ENCODE measurements around the gene ZBTB1. TPM values are rescaled to one million over a fixed set of nuclear protein-coding genes. Genes with fewer than 3 reads are reported as not detected.
A peak's percentile ranks its signal among the peaks of the same experiment; 100 is the strongest.

Gene ZBTB1
- total RNA-seq, 1 donor from 2014 or later: 53.3 TPM

GRCh38 chr14:64572386-64573104, 68.0 kb downstream of the ZBTB1 start:
- no peaks in the 10 kb centered on the region for H3K27me3 Mint-ChIP-seq (ENCODE audit: insufficient read depth, low read depth)

GRCh38 chr14:64573109-64573508, 68.5 kb downstream of the ZBTB1 start:
- Histone ChIP-seq H3K36me3 (no peaks in the 10 kb centered on the region), H3K27me3 (no peaks in the 10 kb centered on the region), H3F3A (ENCODE audit: low read depth) (no peaks in the 10 kb centered on the region), H3K79me2 (ENCODE audit: low read depth) (no peaks in the 10 kb centered on the region), H3K4me3 (no peak overlapping the region), H4K20me1 (ENCODE audit: low read depth) (no peaks in the 10 kb centered on the region), H3K9me3 (ENCODE audit: low read depth) (no peaks in the 10 kb centered on the region), H3K4me1 (peaks cover 10% of the 10 kb centered on the region), H3K4me2 (no peak overlapping the region), H2AFZ (replicated peaks) (peak overlapping the region; percentile 91), H3K9ac (no peak overlapping the region), H3K27ac (no peak overlapping the region)
- peaks cover 19% of the 10 kb centered on the region for H3K4me1 Mint-ChIP-seq
- no peaks in the 10 kb centered on the region for H3K27me3 Mint-ChIP-seq (ENCODE audit: insufficient read depth, low read depth)
- no peaks in the 10 kb centered on the region for H3K9me3 Mint-ChIP-seq
- DNase-seq (ENCODE audit: low spot score): peak; percentile 9
- H3K27ac Mint-ChIP-seq: peak overlapping the region; percentile 66
- no peak overlapping the region for H3K4me3 Mint-ChIP-seq
- no peak for TF ChIP-seq EZH2 (IDR thresholded peaks at IDR 0.05)
- TF ChIP-seq CTCF (IDR thresholded peaks at IDR 0.05): no peak
- no peak for TF ChIP-seq EZH2phosphoT487 (IDR thresholded peaks at IDR 0.05)
- H3K36me3 Mint-ChIP-seq: no peaks in the 10 kb centered on the region

More at GRCh38 chr14:64572386-64573104, 68.0 kb downstream of the ZBTB1 start:
- Histone ChIP-seq H3K27me3 (no peaks in the 10 kb centered on the region), H3K27ac (no peak overlapping the region), H3K79me2 (ENCODE audit: low read depth) (no peaks in the 10 kb centered on the region), H3F3A (ENCODE audit: low read depth) (no peaks in the 10 kb centered on the region), H3K4me2 (no peak overlapping the region), H4K20me1 (ENCODE audit: low read depth) (no peaks in the 10 kb centered on the region), H3K4me3 (no peak overlapping the region), H2AFZ (replicated peaks) (peak overlapping the region; percentile 91), H3K4me1 (peaks cover 10% of the 10 kb centered on the region), H3K36me3 (no peaks in the 10 kb centered on the region), H3K9ac (no peak overlapping the region), H3K9me3 (ENCODE audit: low read depth) (no peaks in the 10 kb centered on the region)
- Mint-ChIP-seq H3K9me3 (no peaks in the 10 kb centered on the region), H3K4me3 (no peak overlapping the region), H3K4me1 (peaks cover 19% of the 10 kb centered on the region), H3K27ac (peak overlapping the region; percentile 26), H3K36me3 (no peaks in the 10 kb centered on the region)
- DNase-seq (ENCODE audit: low spot score): no peak
- TF ChIP-seq CTCF (IDR thresholded peaks at IDR 0.05): no peak
- no peak for TF ChIP-seq EZH2phosphoT487 (IDR thresholded peaks at IDR 0.05)
- TF ChIP-seq EZH2 (IDR thresholded peaks at IDR 0.05): no peak

Small RNA genes lying within 50 kb of the gene (small RNA-seq; reads per million reads assigned to genes)
- gene AL049869.4: not detected

Other genes with a start within 250 kb of the ZBTB1 start
- 0.21 and 0.31 TPM in 2 replicates for gene ESR2, start 210.4 kb upstream of the ZBTB1 start, total RNA-seq (ENCODE audit: low replicate concordance)
- 49.3 and 54.5 TPM in 2 replicates for gene MTHFD1, start 116.4 kb upstream of the ZBTB1 start, total RNA-seq (ENCODE audit: low replicate concordance)
- gene AKAP5, start 39.3 kb upstream of the ZBTB1 start, total RNA-seq (ENCODE audit: low replicate concordance): 2.4 and 3.2 TPM in 2 replicates
- 11.6 and 14.3 TPM in 2 replicates for gene ZBTB25, start 932 bp upstream of the ZBTB1 start, total RNA-seq (ENCODE audit: low replicate concordance)
- gene HSPA2, start 36.0 kb downstream of the ZBTB1 start, total RNA-seq (ENCODE audit: low replicate concordance): 5.5 and 9.2 TPM in 2 replicates
- gene PPP1R36, start 45.2 kb downstream of the ZBTB1 start, total RNA-seq (ENCODE audit: low replicate concordance): 0.81 TPM in 1 of 2 replicates, not detected in the other
- gene PLEKHG3, start 199.7 kb downstream of the ZBTB1 start, total RNA-seq (ENCODE audit: low replicate concordance): 12.6 and 50.0 TPM in 2 replicates